SJCRH30 (cell line): Measurements from ENCODE around the gene ZSCAN21. TPM values are rescaled to one million over a fixed set of nuclear protein-coding genes. Genes with fewer than 3 reads are reported as not detected.

Experiments used
- DNase-seq, 2 experiments: peaks; one replicate each; pipeline ENCODE4 v3.0.0-alpha.2; 2015 to 2020
- H3K27ac ChIP-seq: fragments of 250-450 bp; sonication (Bioruptor Pico); 2 replicates; pipeline ENCODE4 v1.5.1; 2020; ENCODE audit warnings: mild to moderate bottlenecking, moderate library complexity
- H3K27me3 ChIP-seq: fragments of 250-450 bp; sonication (Bioruptor Pico); 2 replicates; pipeline ENCODE4 v1.5.1; 2020; ENCODE audit warnings: mild to moderate bottlenecking, moderate library complexity
- H3K36me3 ChIP-seq: fragments of 250-450 bp; sonication (Bioruptor Pico); 2 replicates; pipeline ENCODE4 v1.5.1; 2020; ENCODE audit warnings: mild to moderate bottlenecking, moderate library complexity
- H3K4me1 ChIP-seq: fragments of 250-450 bp; sonication (Bioruptor Pico); 2 replicates; pipeline ENCODE4 v1.5.1; 2020; ENCODE audit warnings: mild to moderate bottlenecking, moderate library complexity
- H3K4me3 ChIP-seq: fragments of 250-450 bp; sonication (Bioruptor Pico); 2 replicates; pipeline ENCODE4 v1.5.1; 2020; ENCODE audit warnings: mild to moderate bottlenecking, moderate library complexity
- H3K9me3 ChIP-seq: fragments of 250-450 bp; sonication (Bioruptor Pico); replicated peaks from 2 replicates; pipeline ENCODE4 v1.5.1; 2020; ENCODE audit warnings: mild to moderate bottlenecking, moderate library complexity
- total RNA-seq: library from RNA; depleted of rRNA; stranded (reverse); fragments of >200 nt; shearing (Covaris generic); gene quantifications from 2 replicates; pipeline ENCODE4 v1.2.3, GENCODE V29; 2014

ZSCAN21 gene
- total RNA-seq, 1 experiment from 2014 or later = 15.1 TPM

GRCh38 chr7:100093925-100094486 lies 44.4 kb downstream of the ZSCAN21 start:
- H3K36me3 ChIP-seq = peaks cover 81% of the 10 kb centered on the region
- no peak for DNase-seq

DNA sequence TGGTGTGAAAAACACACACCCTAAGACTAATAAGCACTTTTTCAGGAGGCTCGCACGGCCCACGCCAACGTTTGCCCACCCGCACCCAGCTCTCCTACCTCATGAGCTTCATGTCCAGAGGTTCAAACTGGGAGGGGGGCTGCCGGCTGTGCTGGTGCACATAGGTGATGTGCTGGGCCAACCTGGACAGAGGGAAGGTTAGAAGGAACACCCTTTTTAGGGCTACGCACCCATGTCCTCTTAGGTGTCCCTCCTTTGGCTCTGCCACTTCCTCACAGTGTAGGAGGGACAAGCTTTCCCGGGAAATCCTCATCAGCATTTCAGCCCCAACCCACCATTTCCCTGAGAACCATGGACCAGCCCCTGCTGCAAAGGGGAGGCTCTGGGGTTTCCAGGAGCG lies 45.7 kb downstream of the ZSCAN21 start:
- H3K36me3 ChIP-seq = peaks cover 94% of the 10 kb centered on the region
- H3K4me1 ChIP-seq = peaks cover 19% of the 10 kb centered on the region
- H3K9me3 ChIP-seq = no peaks in the 10 kb centered on the region
- H3K27me3 ChIP-seq = no peaks in the 10 kb centered on the region
- no peak overlapping the region for H3K4me3 ChIP-seq
- no peak for DNase-seq
- H3K27ac ChIP-seq = no peak overlapping the region

More at GRCh38 chr7:100093925-100094486, 44.4 kb downstream of the ZSCAN21 start:
- Histone ChIP-seq H3K4me1 (peaks cover 24% of the 10 kb centered on the region), H3K9me3 (no peaks in the 10 kb centered on the region), H3K27ac (no peak overlapping the region), H3K4me3 (no peak overlapping the region), H3K27me3 (no peaks in the 10 kb centered on the region)

GRCh38 chr7:100095704-100096103 lies 46.1 kb downstream of the ZSCAN21 start:
- H3K4me1 ChIP-seq = peaks cover 15% of the 10 kb centered on the region
- no peaks in the 10 kb centered on the region for H3K9me3 ChIP-seq
- peaks cover 96% of the 10 kb centered on the region for H3K36me3 ChIP-seq
- no peak for DNase-seq
- no peak overlapping the region for H3K27ac ChIP-seq
- H3K27me3 ChIP-seq = no peaks in the 10 kb centered on the region
- H3K4me3 ChIP-seq = no peak overlapping the region

DNA sequence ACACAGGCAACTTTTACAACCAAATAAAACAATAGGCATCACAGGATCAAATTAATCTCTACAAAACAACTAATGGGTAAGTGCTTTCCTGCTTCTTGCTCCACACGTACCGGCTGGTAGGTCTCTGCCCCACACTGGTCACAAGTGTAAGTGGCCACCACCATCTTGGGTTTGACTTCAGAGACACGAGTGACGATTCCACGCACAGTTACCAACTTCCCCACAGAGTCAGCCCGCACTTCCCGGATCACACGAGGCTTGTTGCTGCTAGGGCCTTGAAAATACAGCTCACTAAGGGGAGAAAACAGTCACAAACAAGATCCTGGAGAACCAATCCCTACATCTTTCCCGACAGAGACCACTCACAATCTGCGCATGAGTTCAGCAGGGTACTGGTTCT lies 49.3 kb downstream of the ZSCAN21 start:
- Histone ChIP-seq H3K27ac (no peak overlapping the region), H3K27me3 (no peaks in the 10 kb centered on the region), H3K4me1 (no peaks in the 10 kb centered on the region), H3K9me3 (no peaks in the 10 kb centered on the region), H3K4me3 (no peak overlapping the region), H3K36me3 (peaks cover 66% of the 10 kb centered on the region)
- DNase-seq = no peak

GRCh38 chr7:100099452-100099851 lies 49.9 kb downstream of the ZSCAN21 start:
- H3K36me3 ChIP-seq = peaks cover 60% of the 10 kb centered on the region

GRCh38 chr7:100100420-100101015 lies 50.9 kb downstream of the ZSCAN21 start:
- H3K4me3 ChIP-seq = peak overlapping the region; percentile 93
- H3K9me3 ChIP-seq = no peaks in the 10 kb centered on the region
- H3K4me1 ChIP-seq = no peaks in the 10 kb centered on the region
- no peaks in the 10 kb centered on the region for H3K27me3 ChIP-seq
- peak; percentile 93 to 94 for DNase-seq
- H3K27ac ChIP-seq = peak overlapping the region; percentile 98
- peaks cover 50% of the 10 kb centered on the region for H3K36me3 ChIP-seq

More at GRCh38 chr7:100099452-100099851, 49.9 kb downstream of the ZSCAN21 start:
- no peaks in the 10 kb centered on the region for H3K4me1 ChIP-seq
- H3K4me3 ChIP-seq = peak overlapping the region; percentile 93
- no peaks in the 10 kb centered on the region for H3K27me3 ChIP-seq
- no peak overlapping the region for H3K27ac ChIP-seq
- no peaks in the 10 kb centered on the region for H3K9me3 ChIP-seq
- no peak for DNase-seq

DNA sequence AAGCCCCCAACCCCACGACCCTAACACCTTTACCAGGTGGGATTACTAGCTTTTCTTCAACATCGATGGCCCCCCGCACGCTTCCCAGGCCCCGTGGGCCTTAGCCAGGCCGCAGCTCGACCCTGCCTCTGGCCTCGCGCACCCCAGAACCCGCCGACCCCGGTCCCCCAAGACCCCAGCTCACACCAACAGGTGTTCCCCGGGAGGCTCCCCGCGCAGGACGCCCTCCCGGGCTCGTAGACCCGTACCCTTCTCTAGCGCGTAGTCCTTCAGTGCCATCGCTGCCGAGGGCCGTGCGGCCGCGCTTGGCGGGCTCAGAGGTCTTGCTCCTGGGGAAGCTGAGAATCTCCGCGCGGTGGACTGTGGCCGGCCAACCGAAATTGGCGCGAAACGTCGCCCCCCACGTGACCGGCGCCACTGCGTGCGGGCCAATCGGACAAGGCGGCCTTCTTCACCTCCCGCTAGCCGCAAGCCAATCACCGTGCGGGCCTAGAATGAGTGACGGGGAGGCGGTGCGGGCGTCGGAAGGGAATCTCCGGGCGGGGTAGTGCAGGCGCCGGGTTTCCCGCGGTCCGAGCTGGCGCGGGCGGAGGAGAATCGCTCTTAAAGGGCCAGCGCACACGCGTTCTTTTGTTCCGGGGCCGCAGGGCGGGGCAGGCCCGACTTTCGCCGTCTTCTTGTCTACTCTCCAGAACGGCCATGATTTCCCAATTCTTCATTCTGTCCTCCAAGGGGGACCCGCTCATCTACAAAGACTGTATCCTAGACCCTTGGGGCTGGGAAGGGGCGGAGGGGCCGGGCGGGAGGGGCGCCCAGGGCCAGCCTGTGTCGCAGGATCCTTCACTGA lies 51.7 kb downstream of the ZSCAN21 start, which contains the start of the genes AP4M1 and MCM7:
AP4M1 (plus strand) TSS at position 628 of the 847 bp plus-strand sequence; CDS start at position 700, 72 bp downstream.
MCM7 (minus strand) TSS at position 382 of the 847 bp plus-strand sequence; CDS start at position 279, 103 bp downstream.
- Histone ChIP-seq H3K4me1 (no peaks in the 10 kb centered on the region), H3K27me3 (no peaks in the 10 kb centered on the region), H3K36me3 (peaks cover 43% of the 10 kb centered on the region), H3K27ac (peak within 1 kb of the TSS; percentile 98), H3K4me3 (peak within 1 kb of the TSS; percentile 93), H3K9me3 (no peaks in the 10 kb centered on the region)
- peak; percentile 99 for DNase-seq

DNA sequence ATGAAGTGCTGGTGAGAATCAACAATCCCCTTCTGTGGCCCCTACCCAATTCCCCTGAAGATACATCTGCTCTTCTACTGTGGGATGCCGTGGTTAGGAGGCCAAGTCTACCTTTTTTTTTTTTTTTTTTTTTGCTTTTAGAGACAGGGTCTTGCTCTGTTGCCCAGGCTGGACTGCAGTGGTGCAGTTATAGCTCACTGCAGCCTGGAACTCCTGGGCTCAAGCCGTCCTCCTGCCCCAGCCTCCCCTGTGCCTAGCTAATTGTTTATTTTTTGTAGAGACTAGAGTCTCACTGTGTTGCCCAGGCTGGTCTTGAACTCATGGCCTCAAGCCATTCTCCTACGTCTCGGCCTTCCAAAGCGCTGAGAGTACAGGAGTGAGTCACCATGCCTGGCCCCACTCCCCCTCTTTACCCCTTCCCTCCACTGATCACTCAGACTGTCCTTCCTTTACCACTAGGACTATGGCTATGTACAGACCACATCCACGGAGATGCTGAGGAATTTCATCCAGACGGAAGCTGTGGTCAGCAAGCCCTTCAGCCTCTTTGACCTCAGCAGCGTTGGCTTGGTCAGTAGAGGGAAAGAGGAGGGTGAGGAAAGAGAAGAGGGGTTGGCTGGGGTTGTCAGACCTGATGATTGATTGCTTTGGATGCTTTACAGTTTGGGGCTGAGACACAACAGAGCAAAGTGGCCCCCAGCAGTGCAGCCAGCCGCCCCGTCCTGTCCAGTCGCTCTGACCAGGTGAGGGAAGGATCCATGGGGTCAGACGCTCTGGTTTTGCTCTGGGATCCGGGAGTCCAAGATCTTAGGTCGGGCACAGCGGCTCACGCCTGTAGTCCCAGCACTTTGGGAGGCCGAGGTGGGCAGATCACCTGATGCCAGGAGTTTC lies 53.6 kb downstream of the ZSCAN21 start:
- H3K36me3 ChIP-seq = peaks cover 32% of the 10 kb centered on the region
- no peak overlapping the region for H3K4me3 ChIP-seq
- no peak overlapping the region for H3K27ac ChIP-seq
- H3K9me3 ChIP-seq = no peaks in the 10 kb centered on the region
- no peaks in the 10 kb centered on the region for H3K4me1 ChIP-seq
- no peak for DNase-seq
- H3K27me3 ChIP-seq = no peaks in the 10 kb centered on the region

DNA sequence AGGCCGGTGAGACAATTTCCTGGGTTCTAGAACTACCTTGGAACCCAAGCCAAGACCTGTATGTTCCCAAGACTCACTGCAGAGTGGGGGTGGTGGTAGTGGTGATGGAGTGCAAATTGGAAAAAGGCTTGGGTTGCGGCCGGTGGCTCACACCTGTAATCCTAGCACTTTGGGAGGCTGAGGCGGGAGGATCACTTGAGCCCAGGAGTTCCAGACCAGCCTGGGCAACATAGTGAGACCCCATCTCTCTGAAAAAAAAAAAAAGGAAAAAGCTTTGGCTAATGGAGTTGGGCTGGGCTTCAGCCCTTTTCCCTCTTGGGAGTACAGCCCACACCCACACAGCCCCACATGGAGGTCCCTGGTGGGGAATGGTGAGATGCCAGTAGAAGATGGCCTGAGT lies 56.0 kb downstream of the ZSCAN21 start:
- no peak overlapping the region for H3K4me3 ChIP-seq
- DNase-seq = no peak
- peaks cover 24% of the 10 kb centered on the region for H3K36me3 ChIP-seq
- H3K4me1 ChIP-seq = no peaks in the 10 kb centered on the region
- no peaks in the 10 kb centered on the region for H3K9me3 ChIP-seq
- H3K27me3 ChIP-seq = no peaks in the 10 kb centered on the region
- H3K27ac ChIP-seq = no peak overlapping the region

DNA sequence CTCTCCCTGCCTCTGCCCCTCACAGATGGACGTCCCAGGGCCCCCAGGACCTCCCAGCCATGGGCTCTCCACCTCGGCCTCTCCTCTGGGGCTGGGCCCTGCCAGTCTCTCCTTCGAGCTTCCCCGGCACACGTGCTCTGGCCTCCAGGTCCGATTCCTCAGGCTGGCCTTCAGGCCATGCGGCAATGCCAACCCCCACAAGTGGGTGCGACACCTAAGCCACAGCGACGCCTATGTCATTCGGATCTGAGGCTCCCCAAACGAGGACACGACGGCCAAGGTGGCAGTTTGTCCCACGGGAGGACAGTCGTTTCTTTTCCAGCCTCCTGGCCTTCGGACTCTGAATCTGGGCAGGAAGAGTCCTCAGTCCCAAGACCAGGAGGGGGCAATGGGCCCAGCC lies 57.1 kb downstream of the ZSCAN21 start:
- Histone ChIP-seq H3K4me1 (no peaks in the 10 kb centered on the region), H3K27me3 (no peaks in the 10 kb centered on the region), H3K27ac (no peak overlapping the region), H3K4me3 (no peak overlapping the region), H3K36me3 (peaks cover 26% of the 10 kb centered on the region), H3K9me3 (no peaks in the 10 kb centered on the region)
- DNase-seq = no peak

DNA sequence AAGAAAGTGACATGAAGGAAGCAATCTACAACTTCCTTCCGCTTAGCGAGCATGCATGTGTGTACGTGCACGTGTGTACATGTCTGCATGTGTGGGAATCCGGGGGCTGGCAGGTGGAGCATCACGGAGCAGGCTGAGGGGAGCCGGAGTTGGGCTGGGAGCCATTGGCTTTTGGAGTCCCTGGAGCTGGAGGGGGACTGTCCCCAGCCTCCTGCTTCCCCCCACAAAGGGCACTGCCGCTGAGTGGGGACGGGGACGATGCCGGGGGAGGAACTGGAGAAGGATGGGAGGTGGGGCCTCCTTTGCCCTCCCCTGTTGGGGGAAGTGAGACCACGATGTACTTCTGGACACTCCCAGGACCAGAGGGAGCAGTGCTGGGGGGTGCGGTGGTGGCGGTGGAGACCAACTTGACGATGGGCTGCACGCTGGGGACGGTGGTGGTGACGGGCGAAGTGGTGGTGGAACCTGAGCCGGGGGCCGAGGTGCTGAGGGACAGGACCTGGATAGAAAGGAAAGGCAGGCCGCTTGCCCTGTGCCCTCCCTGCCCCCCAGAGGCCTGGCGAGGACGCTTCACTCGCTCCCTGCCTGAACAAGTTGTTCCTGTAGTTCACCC lies 57.7 kb downstream of the ZSCAN21 start:
- Histone ChIP-seq H3K9me3 (no peaks in the 10 kb centered on the region), H3K4me3 (no peak overlapping the region), H3K36me3 (peaks cover 27% of the 10 kb centered on the region), H3K27me3 (no peaks in the 10 kb centered on the region), H3K27ac (no peak overlapping the region), H3K4me1 (no peaks in the 10 kb centered on the region)
- DNase-seq = no peak

GRCh38 chr7:100107890-100108289 lies 58.3 kb downstream of the ZSCAN21 start:
- Histone ChIP-seq H3K9me3 (no peaks in the 10 kb centered on the region), H3K27me3 (no peaks in the 10 kb centered on the region), H3K36me3 (peaks cover 31% of the 10 kb centered on the region), H3K27ac (no peak overlapping the region), H3K4me3 (no peak overlapping the region), H3K4me1 (no peaks in the 10 kb centered on the region)
- DNase-seq = no peak

DNA sequence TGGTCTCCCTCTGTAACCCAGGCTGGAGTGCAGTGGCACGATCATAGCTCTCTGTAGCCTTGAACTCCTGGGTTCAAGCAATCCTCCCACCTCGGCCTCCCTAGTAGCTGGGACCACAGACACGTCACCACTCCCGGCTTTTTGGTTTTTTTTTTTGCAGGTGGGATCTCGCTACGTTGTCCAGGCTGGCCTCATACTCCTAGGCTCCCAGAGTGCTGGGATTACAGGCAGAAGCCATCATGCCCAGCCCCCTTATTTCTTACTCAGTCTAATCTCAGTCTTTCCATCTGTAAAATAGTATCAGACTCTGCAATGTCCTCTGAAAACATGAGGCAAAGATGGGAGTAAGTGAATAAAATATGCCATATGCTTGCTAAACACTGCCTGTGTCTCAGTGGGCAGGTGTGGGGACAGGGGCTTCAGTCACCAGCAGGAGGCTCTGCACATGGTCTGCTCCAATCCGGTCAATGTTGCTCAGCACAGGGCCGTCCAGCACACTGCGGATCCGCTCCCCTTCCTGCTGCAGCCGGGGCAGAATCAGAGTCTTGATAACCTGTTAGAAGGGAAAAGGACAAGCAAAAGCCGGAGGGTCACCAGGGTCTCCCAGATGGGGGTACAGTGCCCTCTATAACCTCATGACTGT lies 60.1 kb downstream of the ZSCAN21 start:
- Histone ChIP-seq H3K36me3 (peaks cover 36% of the 10 kb centered on the region), H3K4me1 (no peaks in the 10 kb centered on the region), H3K27ac (no peak overlapping the region), H3K4me3 (no peak overlapping the region), H3K27me3 (no peaks in the 10 kb centered on the region), H3K9me3 (no peaks in the 10 kb centered on the region)
- no peak for DNase-seq
